Measurements from ENCODE around the gene GLE1. TPM values are rescaled to one million over a fixed set of nuclear protein-coding genes. Genes with fewer than 3 reads are reported as not detected.

Gene GLE1
- 10 to 100 TPM; 38.5 to 47.3 TPM for total RNA-seq

GRCh38 chr9:128504485-128505413 is at the start of gene GLE1:
GLE1 (plus strand) TSS chr9:128504719; CDS start chr9:128504806, 87 bp downstream.

GRCh38 chr9:128455849-128456612 is 48.5 kb upstream of the GLE1 start, which contains the start of gene ODF2:
ODF2 (plus strand) TSS chr9:128456006; CDS start chr9:128456092, 86 bp downstream.

GRCh38 chr9:128552153-128552743 is 47.7 kb downstream of the GLE1 start, which contains the start of gene SPTAN1:
SPTAN1 (plus strand) TSS chr9:128552587; CDS start chr9:128566741, 14,154 bp downstream.

Small RNAs within 50 kb of the gene (small RNA-seq; reads per million reads assigned to genes)
- gene RNU7-171P = 0 reads per million in 2 donors

Other genes starting within 250 kb of the GLE1 start
- 10 to 100 TPM; 43.3 to 52.3 TPM for gene GOLGA2, start 228.7 kb upstream of the GLE1 start, total RNA-seq
- gene SWI5, start 228.4 kb upstream of the GLE1 start, total RNA-seq = 10 to 100 TPM; 13.4 to 19.3 TPM
- 10 to 100 TPM; 22.4 to 30.0 TPM for gene TRUB2, start 182.3 kb upstream of the GLE1 start, total RNA-seq
- gene COQ4, start 181.9 kb upstream of the GLE1 start, total RNA-seq = 10 to 100 TPM; 43.3 to 49.9 TPM
- gene SLC27A4, start 164.2 kb upstream of the GLE1 start, total RNA-seq = 10 to 100 TPM; 39.6 to 49.0 TPM
- 10 to 100 TPM; 33.7 to 41.6 TPM for gene URM1, start 133.3 kb upstream of the GLE1 start, total RNA-seq
- gene CERCAM, start 83.9 kb upstream of the GLE1 start, total RNA-seq = 10 to 100 TPM; 48.0 to 51.3 TPM
- gene ODF2, start 48.7 kb upstream of the GLE1 start, total RNA-seq = 10 to 100 TPM; 18.2 to 36.6 TPM
- 100 to 1,000 TPM; 254 to 325 TPM for gene SPTAN1, start 47.9 kb downstream of the GLE1 start, total RNA-seq
- 100 to 1,000 TPM in 1 of 2 donors, 10 to 100 TPM in 1; 55.1 to 102 TPM for gene DYNC2I2, start 152.1 kb downstream of the GLE1 start, total RNA-seq
- gene SET, start 184.5 kb downstream of the GLE1 start, total RNA-seq = 100 to 1,000 TPM; 220 to 385 TPM
- gene PKN3, start 197.8 kb downstream of the GLE1 start, total RNA-seq = 10 to 100 TPM in 1 of 2 donors, 1 to 10 TPM in 1; 5.2 to 11.7 TPM
- 10 to 100 TPM; 36.5 to 69.6 TPM for gene ZDHHC12, start 219.4 kb downstream of the GLE1 start, total RNA-seq